KMS-11 (cell line): ENCODE data around the gene STEAP1B.

Experiments used
- H2AFZ ChIP-seq: fragments of 200-600 bp; sonication (generic); 2 replicates; pipeline ENCODE4 v1.6.1; 2016; ENCODE audit warnings: antibody characterized with exemption, mixed run types, low read depth
- H3K27ac ChIP-seq: fragments of 200-600 bp; sonication (generic); 2 replicates; pipeline ENCODE4 v1.6.1; 2016; ENCODE audit warnings: mild to moderate bottlenecking, mixed run types
- H3K27me3 ChIP-seq: fragments of 200-600 bp; sonication (generic); 2 replicates; pipeline ENCODE4 v1.6.1; 2017; ENCODE audit warnings: mild to moderate bottlenecking, low read depth, mixed run types, moderate library complexity; ENCODE audit not compliant: insufficient read depth
- H3K36me3 ChIP-seq: fragments of 200-600 bp; sonication (generic); 2 replicates; pipeline ENCODE4 v1.6.1; 2017; ENCODE audit warnings: mild to moderate bottlenecking, mixed run types; ENCODE audit not compliant: insufficient read depth
- H3K4me1 ChIP-seq: fragments of 200-600 bp; sonication (generic); 2 replicates; pipeline ENCODE4 v1.6.1; 2016; ENCODE audit warnings: mild to moderate bottlenecking, low read depth, mixed run types; ENCODE audit not compliant: poor library complexity, severe bottlenecking
- H3K4me2 ChIP-seq: fragments of 200-600 bp; sonication (generic); 2 replicates; pipeline ENCODE4 v1.7.0; 2016; ENCODE audit warnings: mild to moderate bottlenecking, mixed run types
- H3K4me3 ChIP-seq: fragments of 200-600 bp; sonication (generic); IDR thresholded peaks from 2 replicates; pipeline ENCODE4 v1.6.1; 2017; ENCODE audit warnings: low read depth, low read length, mixed read lengths; ENCODE audit not compliant: insufficient read depth
- H3K79me2 ChIP-seq: fragments of 200-600 bp; sonication (generic); 2 replicates; pipeline ENCODE4 v1.6.1; 2016; ENCODE audit warnings: low read depth, mixed run types; ENCODE audit not compliant: insufficient read depth
- H3K9ac ChIP-seq: fragments of 200-600 bp; sonication (generic); 2 replicates; pipeline ENCODE4 v1.6.1; 2016; ENCODE audit warnings: mild to moderate bottlenecking, mixed run types
- H4K20me1 ChIP-seq: fragments of 200-600 bp; sonication (generic); 2 replicates; pipeline ENCODE4 v1.6.1; 2016; ENCODE audit warnings: mild to moderate bottlenecking, mixed run types; ENCODE audit not compliant: insufficient read depth
- CTCF ChIP-seq: fragments of 200-600 bp; sonication (generic); conservative IDR thresholded peaks from 2 replicates; pipeline ENCODE4 v1.6.1; 2017; ENCODE audit warnings: low read depth, mild to moderate bottlenecking, antibody characterized with exemption, low read length, moderate library complexity, mixed read lengths

STEAP1B gene

DNA sequence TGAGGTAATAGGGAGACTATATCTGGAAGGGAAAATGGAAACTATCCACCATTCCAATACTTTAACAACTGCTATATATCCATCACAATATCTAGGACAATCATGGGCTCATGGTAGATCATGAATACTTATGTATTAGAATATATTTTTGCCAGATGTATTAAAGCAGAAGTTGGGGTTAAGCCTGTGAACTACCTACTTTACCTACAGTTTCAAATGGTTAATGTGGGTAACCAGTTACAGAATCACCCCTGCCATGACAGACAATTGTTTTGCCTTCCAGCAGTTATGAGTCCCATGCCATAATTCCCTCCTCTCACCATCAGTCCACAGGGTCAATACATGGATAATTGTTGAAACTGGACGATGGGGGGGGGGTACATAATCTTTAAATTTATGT is 113.1 kb downstream of the STEAP1B start:
- Histone ChIP-seq H3K4me2 (no peak overlapping the region), H2AFZ (no peak overlapping the region), H4K20me1 (no peaks in the 10 kb centered on the region)

DNA sequence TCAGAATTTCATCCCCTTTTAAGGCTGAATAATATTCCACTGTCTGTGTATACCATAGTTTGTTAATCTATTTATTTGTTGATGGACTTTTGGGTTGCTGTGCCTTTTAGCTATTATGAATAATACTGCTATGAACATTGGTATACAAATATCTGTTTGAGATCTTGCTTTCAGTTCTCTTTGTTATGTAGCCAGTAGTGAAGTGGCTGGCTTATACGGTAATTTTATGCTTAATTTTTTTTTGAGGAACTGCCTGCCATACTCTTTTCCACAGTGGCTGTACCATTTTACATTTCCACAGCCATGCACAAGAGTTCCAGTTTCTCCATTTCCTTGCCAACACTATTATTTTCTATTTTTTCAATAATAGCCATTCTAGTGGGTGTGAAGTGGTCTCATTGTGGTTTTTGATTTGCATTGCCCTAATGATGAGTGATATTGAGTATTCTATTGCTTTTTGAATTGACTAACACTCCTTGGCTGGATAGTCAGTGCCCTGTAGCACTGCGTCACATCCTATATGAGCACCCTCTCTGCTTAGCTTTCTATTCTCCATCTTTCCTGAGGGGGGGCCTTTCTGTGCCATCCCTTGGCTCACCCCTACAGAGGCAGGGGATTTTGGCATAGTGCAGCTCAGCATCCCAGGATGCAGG is 113.7 kb downstream of the STEAP1B start:
- no peaks in the 10 kb centered on the region for H3K79me2 ChIP-seq
- no peak overlapping the region for H3K4me3 ChIP-seq
- no peaks in the 10 kb centered on the region for H4K20me1 ChIP-seq
- H2AFZ ChIP-seq, result no peak overlapping the region
- TF ChIP-seq CTCF, result no peak
- no peaks in the 10 kb centered on the region for H3K27me3 ChIP-seq
- H3K4me1 ChIP-seq, result no peaks in the 10 kb centered on the region
- H3K27ac ChIP-seq, result no peak overlapping the region
- H3K36me3 ChIP-seq, result no peaks in the 10 kb centered on the region
- no peak overlapping the region for H3K4me2 ChIP-seq
- no peak overlapping the region for H3K9ac ChIP-seq

More for the DNA sequence above, 113.1 kb downstream of the STEAP1B start:
- no peaks in the 10 kb centered on the region for H3K4me1 ChIP-seq
- H3K4me3 ChIP-seq, result no peak overlapping the region
- no peaks in the 10 kb centered on the region for H3K79me2 ChIP-seq
- no peak overlapping the region for H3K27ac ChIP-seq
- no peaks in the 10 kb centered on the region for H3K27me3 ChIP-seq
- no peak overlapping the region for H3K9ac ChIP-seq
- TF ChIP-seq CTCF, result no peak
- H3K36me3 ChIP-seq, result no peaks in the 10 kb centered on the region

DNA sequence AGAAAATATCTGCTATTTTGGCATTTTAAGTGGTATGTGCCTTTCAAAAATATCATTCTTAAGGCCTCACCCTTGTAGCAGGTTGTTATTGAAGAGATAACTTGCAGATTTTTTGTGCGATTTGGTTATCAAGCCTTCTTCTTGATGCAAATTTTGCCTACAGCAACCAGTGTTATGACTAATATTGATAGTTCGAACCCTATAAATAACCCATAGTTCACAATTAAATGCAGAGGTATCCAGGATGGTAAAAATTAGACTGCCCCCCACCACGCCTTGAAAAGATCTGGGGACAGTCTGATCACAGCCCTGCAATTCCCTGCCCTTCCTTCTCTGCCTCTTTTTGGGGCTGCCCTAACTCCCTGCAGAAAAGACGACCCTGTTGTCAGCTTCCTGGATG is 114.7 kb downstream of the STEAP1B start:
- H3K4me3 ChIP-seq, result no peak overlapping the region
- H3K36me3 ChIP-seq, result no peaks in the 10 kb centered on the region
- H3K27ac ChIP-seq, result no peak overlapping the region
- no peaks in the 10 kb centered on the region for H4K20me1 ChIP-seq
- H3K79me2 ChIP-seq, result no peaks in the 10 kb centered on the region
- no peak overlapping the region for H3K9ac ChIP-seq
- no peak overlapping the region for H3K4me2 ChIP-seq
- no peak overlapping the region for H2AFZ ChIP-seq
- H3K27me3 ChIP-seq, result no peaks in the 10 kb centered on the region
- no peak for TF ChIP-seq CTCF
- no peaks in the 10 kb centered on the region for H3K4me1 ChIP-seq

GRCh38 chr7:22380333-22380732 is 119.7 kb downstream of the STEAP1B start:
- H3K79me2 ChIP-seq, result no peaks in the 10 kb centered on the region
- H3K4me2 ChIP-seq, result no peak overlapping the region
- H3K4me3 ChIP-seq, result no peak overlapping the region
- no peak overlapping the region for H3K27ac ChIP-seq
- H3K9ac ChIP-seq, result no peak overlapping the region
- no peak for TF ChIP-seq CTCF
- no peaks in the 10 kb centered on the region for H3K36me3 ChIP-seq
- no peak overlapping the region for H2AFZ ChIP-seq
- H3K27me3 ChIP-seq, result no peaks in the 10 kb centered on the region
- no peaks in the 10 kb centered on the region for H3K4me1 ChIP-seq
- no peaks in the 10 kb centered on the region for H4K20me1 ChIP-seq
